ENCODE data around the gene PPP1R8.
"Not testable (repeated sequence)": the region's sequence is repeated elsewhere in the genome, so short reads cannot be mapped to it uniquely, and the experiment has no call there.

PPP1R8 gene

DNA sequence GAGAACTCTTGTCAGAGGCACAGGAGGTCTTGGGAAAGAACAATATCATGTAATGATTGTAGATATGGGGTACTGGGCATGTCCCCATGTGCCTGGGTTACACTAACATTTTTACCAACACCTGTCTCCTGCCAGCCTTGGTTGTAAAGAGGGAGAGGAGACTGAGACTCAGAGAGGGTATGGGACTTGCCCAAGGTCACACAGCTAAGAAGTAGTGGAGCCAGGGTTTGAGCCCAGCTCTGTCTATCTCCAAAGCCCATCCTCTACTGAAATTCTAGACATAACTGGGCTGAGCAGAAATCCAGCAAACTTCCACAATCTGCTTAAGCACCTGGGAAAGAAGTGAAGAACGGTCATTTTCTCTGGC, 39.1 kb downstream of the PPP1R8 start:
- H3K4me3 ChIP-seq (ENCODE audit: low read depth, low read length) = no peak overlapping the region
- TF ChIP-seq, protein P1, sequence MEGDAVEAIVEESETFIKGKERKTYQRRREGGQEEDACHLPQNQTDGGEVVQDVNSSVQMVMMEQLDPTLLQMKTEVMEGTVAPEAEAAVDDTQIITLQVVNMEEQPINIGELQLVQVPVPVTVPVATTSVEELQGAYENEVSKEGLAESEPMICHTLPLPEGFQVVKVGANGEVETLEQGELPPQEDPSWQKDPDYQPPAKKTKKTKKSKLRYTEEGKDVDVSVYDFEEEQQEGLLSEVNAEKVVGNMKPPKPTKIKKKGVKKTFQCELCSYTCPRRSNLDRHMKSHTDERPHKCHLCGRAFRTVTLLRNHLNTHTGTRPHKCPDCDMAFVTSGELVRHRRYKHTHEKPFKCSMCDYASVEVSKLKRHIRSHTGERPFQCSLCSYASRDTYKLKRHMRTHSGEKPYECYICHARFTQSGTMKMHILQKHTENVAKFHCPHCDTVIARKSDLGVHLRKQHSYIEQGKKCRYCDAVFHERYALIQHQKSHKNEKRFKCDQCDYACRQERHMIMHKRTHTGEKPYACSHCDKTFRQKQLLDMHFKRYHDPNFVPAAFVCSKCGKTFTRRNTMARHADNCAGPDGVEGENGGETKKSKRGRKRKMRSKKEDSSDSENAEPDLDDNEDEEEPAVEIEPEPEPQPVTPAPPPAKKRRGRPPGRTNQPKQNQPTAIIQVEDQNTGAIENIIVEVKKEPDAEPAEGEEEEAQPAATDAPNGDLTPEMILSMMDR (IDR thresholded peaks at IDR 0.05; ENCODE audit: low read depth, low read length, missing control alignments) = no peak
- no peak for DNase-seq (ENCODE audit: low read depth)
- in situ Hi-C loops (cut with HindIII; ENCODE audit: low sequenced_read_pairs) = no loop called here

DNA sequence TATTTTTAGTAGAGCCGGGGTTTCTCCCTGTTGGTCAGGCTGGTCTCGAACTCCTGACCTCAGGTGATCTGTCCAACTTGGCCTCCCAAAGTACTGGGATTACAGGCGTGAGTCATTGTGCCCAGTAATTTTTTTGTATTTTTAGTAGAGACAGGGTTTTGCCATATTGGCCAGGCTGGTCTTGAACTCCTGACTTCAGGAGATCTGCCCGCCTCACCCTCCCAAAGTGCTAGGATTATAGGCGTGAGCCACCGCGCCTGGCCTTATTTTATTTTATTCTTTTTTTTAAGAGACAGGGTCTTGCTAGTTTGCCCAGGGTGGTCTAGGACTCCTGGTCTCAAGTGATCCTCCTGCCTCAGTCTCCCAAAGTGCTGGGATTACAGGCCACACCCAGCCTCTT, 40.5 kb downstream of the PPP1R8 start:
- in situ Hi-C loops (cut with HindIII; ENCODE audit: low sequenced_read_pairs); DNase-seq (ENCODE audit: low read depth); H3K4me3 ChIP-seq (ENCODE audit: low read depth, low read length): not testable (repeated sequence)

DNA sequence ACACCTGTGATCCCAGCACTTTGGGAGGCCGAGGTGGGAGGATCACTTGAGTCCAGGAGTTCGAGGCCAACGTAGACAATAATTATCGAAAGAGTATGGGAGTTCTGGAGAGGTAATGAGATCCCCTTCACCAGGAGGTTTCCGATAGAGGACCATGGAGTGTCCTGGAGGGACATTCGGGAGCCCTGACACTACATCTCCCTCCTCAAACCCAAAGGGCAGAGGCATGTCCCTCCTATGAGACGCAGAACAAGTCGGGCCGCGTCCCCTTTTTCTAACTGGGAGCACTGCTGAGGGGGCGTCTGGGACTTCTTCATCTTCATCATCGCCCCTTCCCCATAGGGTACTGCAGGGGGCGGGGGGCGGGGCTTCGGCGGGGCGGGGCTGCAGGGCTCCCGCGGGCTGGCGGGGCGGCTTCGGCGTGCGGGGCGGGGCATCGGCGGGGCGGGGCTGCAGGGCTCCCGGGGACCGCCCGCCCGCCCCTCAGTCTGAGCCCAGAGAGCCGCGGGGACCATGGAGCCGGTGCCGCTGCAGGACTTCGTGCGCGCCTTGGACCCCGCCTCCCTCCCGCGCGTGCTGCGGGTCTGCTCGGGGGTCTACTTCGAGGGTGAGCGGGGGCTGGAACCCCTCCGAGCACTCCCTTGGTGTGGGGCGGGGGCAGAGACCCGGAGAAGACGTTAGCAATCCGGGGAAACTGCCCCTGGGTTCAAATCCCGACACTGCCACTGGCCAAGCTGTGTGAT, 41.6 kb downstream of the PPP1R8 start, which contains the start of gene THEMIS2:
THEMIS2 (plus strand) TSS at position 486 of the 743 bp plus-strand sequence; CDS start at position 514, 28 bp downstream.
- peak within 1 kb of the TSS; percentile 53 for H3K4me3 ChIP-seq (ENCODE audit: low read depth, low read length)
- DNase-seq (ENCODE audit: low read depth) = no peak
- TF ChIP-seq, protein P1 (IDR thresholded peaks at IDR 0.05; ENCODE audit: low read depth, low read length, missing control alignments) = no peak
- in situ Hi-C loops (cut with HindIII; ENCODE audit: low sequenced_read_pairs) = no loop called here

DNA sequence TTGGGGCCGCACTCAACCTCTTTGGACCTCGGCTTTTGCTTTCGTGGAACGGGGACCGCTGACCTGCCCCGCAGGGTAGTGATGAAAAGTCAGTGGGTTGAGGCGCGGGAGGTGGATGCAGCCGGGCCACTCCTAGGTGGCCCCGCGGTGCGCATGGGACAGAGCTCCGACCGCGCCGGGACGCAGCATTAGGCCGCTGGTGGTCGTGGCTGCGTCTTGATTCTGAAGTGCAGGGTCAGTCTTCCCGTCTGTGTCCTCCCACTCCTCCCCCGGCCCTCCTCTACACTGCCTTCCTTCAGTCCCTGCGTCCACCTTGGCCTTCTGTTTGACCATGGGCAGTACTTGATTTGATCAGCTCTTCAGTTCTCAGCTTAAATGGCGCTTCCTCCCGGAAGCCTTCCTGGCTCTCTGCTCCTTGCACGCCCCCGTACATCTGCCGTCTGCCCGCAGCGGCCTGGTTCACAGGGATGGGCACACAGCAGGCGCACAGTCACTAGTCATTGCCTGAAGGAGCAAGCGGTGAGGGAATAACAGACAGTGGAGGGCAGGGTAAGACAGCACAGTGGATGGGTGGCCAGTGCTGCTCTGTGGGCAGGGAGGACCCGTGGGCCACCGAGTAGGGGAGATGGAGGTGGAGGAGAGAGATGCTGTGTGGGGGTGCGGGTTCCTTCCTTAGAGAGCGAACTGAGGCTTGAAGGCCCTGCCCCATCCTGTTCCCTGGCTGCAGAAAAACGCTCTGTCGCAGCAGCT, 42.4 kb downstream of the PPP1R8 start:
- TF ChIP-seq, protein P1 (IDR thresholded peaks at IDR 0.05; ENCODE audit: low read depth, low read length, missing control alignments) = no peak
- H3K4me3 ChIP-seq (ENCODE audit: low read depth, low read length) = peak overlapping the region; percentile 53
- in situ Hi-C loops (cut with HindIII; ENCODE audit: low sequenced_read_pairs) = no loop called here
- DNase-seq (ENCODE audit: low read depth) = no peak

GRCh38 chr1:27873671-27874384, 43.2 kb downstream of the PPP1R8 start:
- in situ Hi-C loops (cut with HindIII; ENCODE audit: low sequenced_read_pairs) = no loop called here
- DNase-seq (ENCODE audit: low read depth) = no peak
- H3K4me3 ChIP-seq (ENCODE audit: low read depth, low read length) = no peak overlapping the region
- TF ChIP-seq, protein P1 (IDR thresholded peaks at IDR 0.05; ENCODE audit: low read depth, low read length, missing control alignments) = no peak

DNA sequence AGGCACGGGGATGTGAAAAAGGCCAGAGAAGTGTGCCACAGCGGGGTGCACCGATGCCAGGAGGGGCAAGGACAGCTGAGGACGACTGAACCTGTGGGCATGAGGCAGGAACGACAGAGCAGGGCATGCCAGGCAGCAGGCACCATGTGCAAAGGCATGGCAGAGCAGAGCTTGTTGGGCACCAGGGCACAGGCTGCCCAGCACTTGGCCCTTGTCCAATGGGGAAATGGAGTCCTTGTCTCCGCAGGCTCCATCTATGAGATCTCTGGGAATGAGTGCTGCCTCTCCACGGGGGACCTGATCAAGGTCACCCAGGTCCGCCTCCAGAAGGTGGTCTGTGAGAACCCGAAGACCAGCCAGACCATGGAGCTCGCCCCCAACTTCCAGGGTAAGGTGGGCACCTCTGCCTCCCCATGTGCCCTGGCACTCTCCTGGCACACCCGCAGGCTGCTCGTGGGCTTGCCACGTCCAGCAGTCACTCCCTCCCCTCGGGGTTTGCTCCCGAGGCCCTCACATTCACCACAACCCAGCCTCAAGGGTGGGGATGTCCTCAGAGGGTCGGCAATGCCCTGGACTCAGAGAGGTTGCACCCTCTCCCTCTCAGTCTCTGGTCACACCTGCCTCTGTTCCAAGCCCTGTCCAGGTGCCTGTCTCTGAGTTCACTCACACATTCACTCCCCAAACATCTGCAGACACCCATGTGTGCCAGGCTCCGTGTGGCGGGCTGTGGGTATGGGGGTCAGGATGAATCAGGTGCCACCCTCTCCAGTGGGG, 45.9 kb downstream of the PPP1R8 start:
- TF ChIP-seq, protein P1 (IDR thresholded peaks at IDR 0.05; ENCODE audit: low read depth, low read length, missing control alignments) = no peak
- H3K4me3 ChIP-seq (ENCODE audit: low read depth, low read length) = no peak overlapping the region
- no peak for DNase-seq (ENCODE audit: low read depth)
- in situ Hi-C loops (cut with HindIII; ENCODE audit: low sequenced_read_pairs) = no loop called here

Measured in astrocyte of the cerebellum (primary cell).